Caco-2 (cell line): Measurements from ENCODE around the gene PRDM10. TPM values are rescaled to one million over a fixed set of nuclear protein-coding genes. Genes with fewer than 3 reads are reported as not detected.

Source experiments
- BruUV-seq: library from RNA; stranded (reverse); fragments of 400-500 nt; replicated peaks from 2 replicates; lab custom pipeline; 2021; lab: Mats Ljungman, UMichigan
- CTCF ChIA-PET: fragments of 300-600 bp; sonication (Branson Sonifier 250); formaldehyde crosslinking; loops from one replicate; lab custom pipeline; 2022; ENCODE audit warnings: antibody characterized with exemption; lab: Charles Lee
- POLR2A ChIA-PET: fragments of 300-600 bp; sonication (Branson Sonifier 250); formaldehyde crosslinking; loops from one replicate; lab custom pipeline; 2022; ENCODE audit warnings: antibody characterized with exemption; lab: Charles Lee
- DNase-seq, 2 experiments: peaks; one replicate each; pipeline versions ENCODE4 v3.0.0 to v3.0.0-alpha.2; 2020 to 2022
- H3K27me3 ChIP-seq: replicated peaks from 2 replicates; pipeline ENCODE4 v1.6.0; 2011; ENCODE audit warnings: low read length; ENCODE audit not compliant: control insufficient read depth, insufficient read depth
- H3K36me3 ChIP-seq: 2 replicates; pipeline ENCODE4 v1.5.1; 2011; ENCODE audit warnings: low read length; ENCODE audit not compliant: control insufficient read depth, insufficient read depth
- H3K4me1 ChIP-seq: fragments of 250-450 bp; sonication (Bioruptor Pico); 2 replicates; pipeline ENCODE4 v1.5.1; 2020; ENCODE audit warnings: mild to moderate bottlenecking
- H3K4me3 ChIP-seq: 2 replicates; pipeline ENCODE4 v1.5.1; 2011; ENCODE audit warnings: low read depth, mild to moderate bottlenecking, control low read depth, low read length
- H3K9me3 ChIP-seq: fragments of 250-450 bp; sonication (Bioruptor Pico); 2 replicates; pipeline ENCODE4 v1.5.1; 2020; ENCODE audit warnings: mild to moderate bottlenecking, moderate library complexity
- H3K27ac Mint-ChIP-seq: one replicate; pipeline ENCODE4 v1.8.0; 2022; ENCODE audit warnings: mixed read lengths; ENCODE audit not compliant: unreplicated experiment
- H3K27me3 Mint-ChIP-seq: one replicate; pipeline ENCODE4 v1.8.0; 2022; ENCODE audit warnings: mixed read lengths; ENCODE audit not compliant: insufficient read depth, unreplicated experiment
- H3K36me3 Mint-ChIP-seq: one replicate; pipeline ENCODE4 v1.8.0; 2022; ENCODE audit warnings: mild to moderate bottlenecking, mixed read lengths; ENCODE audit not compliant: insufficient read depth, unreplicated experiment
- H3K4me1 Mint-ChIP-seq: one replicate; pipeline ENCODE4 v1.8.0; 2022; ENCODE audit warnings: low read depth, mixed read lengths; ENCODE audit not compliant: unreplicated experiment
- H3K4me3 Mint-ChIP-seq: one replicate; pipeline ENCODE4 v1.8.0; 2022; ENCODE audit warnings: mild to moderate bottlenecking, moderate library complexity, mixed read lengths; ENCODE audit not compliant: unreplicated experiment
- H3K9me3 Mint-ChIP-seq: one replicate; pipeline ENCODE4 v1.8.0; 2022; ENCODE audit warnings: mixed read lengths; ENCODE audit not compliant: unreplicated experiment
- CTCF ChIP-seq, 2 experiments: fragments of 200-600 bp in 1 of 2; IDR thresholded peaks; 1 replicate in 1 of 2; 2 replicates in 1 of 2; pipeline versions ENCODE4 v1.5.1 to v1.8.0; 2011 to 2022; ENCODE audit warnings: antibody characterized with exemption in 1 of 2, control low read depth in 1 of 2, inconsistent platforms in 1 of 2, low read depth in 1 of 2, low read length in 1 of 2, mild to moderate bottlenecking in 1 of 2, moderate library complexity in 1 of 2; ENCODE audit not compliant: insufficient read depth in 1 of 2, severe bottlenecking in 1 of 2, unreplicated experiment in 1 of 2
- intact Hi-C: fragments of 100-400 bp; cut with micrococcal nuclease; formaldehyde crosslinking; loops from one replicate; pipeline ENCODE4 v1.10.0; 2022; ENCODE audit not compliant: unreplicated experiment
- total RNA-seq: library from RNA; stranded (reverse); gene quantifications from 2 replicates; pipeline ENCODE4 v1.2.3, GENCODE V29; 2022

PRDM10 gene
- total RNA-seq, 1 experiment from 2014 or later, result 11.8 TPM

- BruUV-seq, result no TSS peak
- H3K4me3 Mint-ChIP-seq, result peak overlapping the region; percentile 97
- H3K4me1 Mint-ChIP-seq, result peaks cover 40% of the 10 kb centered on the region
- intact Hi-C loops, result loop anchor here (1.0 to 2.0 kb wide), 7 partner anchors 28 to 145 kb away; partner anchors contain the start of gene APLP2
- H3K36me3 Mint-ChIP-seq, result peaks cover 36% of the 10 kb centered on the region
- ChIA-PET CTCF (interaction anchor here (0.5 to 3.3 kb wide), 10 partner anchors 10 to 288 kb away, joined by 3 to 33 read pairs (median 6); partner anchors contain the start of gene APLP2), POLR2A (interaction anchor here (0.7 to 3.2 kb wide), 13 partner anchors 20 to 215 kb away, joined by 3 to 97 read pairs (median 14); partner anchors contain the start of gene APLP2)
- Histone ChIP-seq H3K36me3 (0 out of 2 replicates have a peak, but pooled peaks cover 1% of the 10 kb centered on the region), H3K9me3 (0 out of 2 replicates have a peak, but pooled peaks cover 3% of the 10 kb centered on the region), H3K4me1 (peaks cover 43% of the 10 kb centered on the region), H3K4me3 (peak overlapping the region; percentile 60), H3K27me3 (no peaks in the 10 kb centered on the region)
- H3K27me3 Mint-ChIP-seq, result no peaks in the 10 kb centered on the region
- peak; percentile 64 to 67 for DNase-seq
- no peak for TF ChIP-seq CTCF (IDR thresholded peaks at IDR 0.05; ENCODE audit: insufficient read depth in 1 of 2, low read depth in 1 of 2, low read length in 1 of 2, severe bottlenecking in 1 of 2, unreplicated experiment in 1 of 2)
- peaks cover 5% of the 10 kb centered on the region for H3K9me3 Mint-ChIP-seq
- H3K27ac Mint-ChIP-seq, result peak overlapping the region; percentile 100
Measured at GRCh38 chr11:130001461-130002351, 929 bp downstream of the PRDM10 start.

- CTCF ChIA-PET, result interaction anchor here (1.0 to 1.4 kb wide), 2 partner anchors 131 to 146 kb away, joined by 3 to 7 read pairs; no protein-coding TSS in a partner anchor
- intact Hi-C loops, result no loop called here
- BruUV-seq, result no TSS peak
- Mint-ChIP-seq H3K9me3 (peaks cover 13% of the 10 kb centered on the region), H3K4me3 (peak overlapping the region; percentile 96), H3K27ac (peak overlapping the region; percentile 95), H3K4me1 (peaks cover 49% of the 10 kb centered on the region), H3K36me3 (peaks cover 47% of the 10 kb centered on the region), H3K27me3 (no peaks in the 10 kb centered on the region)
- Histone ChIP-seq H3K4me1 (peaks cover 43% of the 10 kb centered on the region), H3K9me3 (0 out of 2 replicates have a peak, but pooled peaks cover 3% of the 10 kb centered on the region), H3K4me3 (peak overlapping the region; percentile 60), H3K36me3 (0 out of 2 replicates have a peak, but pooled peaks cover 1% of the 10 kb centered on the region), H3K27me3 (no peaks in the 10 kb centered on the region)
- peak; percentile 43 to 47 for DNase-seq
- POLR2A ChIA-PET, result interaction anchor here (0.5 to 3.2 kb wide), 4 partner anchors 28 to 69 kb away, joined by 3 to 13 read pairs (median 8); partner anchors contain the start of gene APLP2
- no peak for TF ChIP-seq CTCF (IDR thresholded peaks at IDR 0.05; ENCODE audit: insufficient read depth in 1 of 2, low read depth in 1 of 2, low read length in 1 of 2, severe bottlenecking in 1 of 2, unreplicated experiment in 1 of 2)
Measured at GRCh38 chr11:130000552-130001176, 2.0 kb downstream of the PRDM10 start.

- Mint-ChIP-seq H3K9me3 (peaks cover 13% of the 10 kb centered on the region), H3K27ac (peak overlapping the region; percentile 58), H3K4me1 (peaks cover 49% of the 10 kb centered on the region), H3K4me3 (peak overlapping the region; percentile 96), H3K27me3 (no peaks in the 10 kb centered on the region), H3K36me3 (peaks cover 58% of the 10 kb centered on the region)
- H3K36me3 ChIP-seq, result 0 out of 2 replicates have a peak, but pooled peaks cover 1% of the 10 kb centered on the region
- 0 out of 2 replicates have a peak, but pooled peaks cover 3% of the 10 kb centered on the region for H3K9me3 ChIP-seq
- CTCF ChIA-PET, result no interaction called here
- H3K4me1 ChIP-seq, result peaks cover 34% of the 10 kb centered on the region
- no peak for TF ChIP-seq CTCF (IDR thresholded peaks at IDR 0.05; ENCODE audit: insufficient read depth in 1 of 2, low read depth in 1 of 2, low read length in 1 of 2, severe bottlenecking in 1 of 2, unreplicated experiment in 1 of 2)
- BruUV-seq, result no TSS peak
- 0 out of 2 replicates have a peak overlapping the region, but pooled peaks have one; percentile 6 for H3K4me3 ChIP-seq
- peak; percentile 62 to 66 for DNase-seq
- no peaks in the 10 kb centered on the region for H3K27me3 ChIP-seq
- POLR2A ChIA-PET, result no interaction called here
- intact Hi-C loops, result no loop called here
Measured at GRCh38 chr11:129999407-129999806, 3.2 kb downstream of the PRDM10 start.
